ENCODE data around the gene SZT2. TPM values are rescaled to one million over a fixed set of nuclear protein-coding genes. Genes with fewer than 3 reads are reported as not detected.
A peak's percentile ranks its signal among the peaks of the same experiment; 100 is the strongest.
"Not testable (repeated sequence)": the region's sequence is repeated elsewhere in the genome, so short reads cannot be mapped to it uniquely, and the experiment has no call there.

Gene SZT2
- total RNA-seq, 1 donor from 2014 or later: 43.2 TPM

DNA sequence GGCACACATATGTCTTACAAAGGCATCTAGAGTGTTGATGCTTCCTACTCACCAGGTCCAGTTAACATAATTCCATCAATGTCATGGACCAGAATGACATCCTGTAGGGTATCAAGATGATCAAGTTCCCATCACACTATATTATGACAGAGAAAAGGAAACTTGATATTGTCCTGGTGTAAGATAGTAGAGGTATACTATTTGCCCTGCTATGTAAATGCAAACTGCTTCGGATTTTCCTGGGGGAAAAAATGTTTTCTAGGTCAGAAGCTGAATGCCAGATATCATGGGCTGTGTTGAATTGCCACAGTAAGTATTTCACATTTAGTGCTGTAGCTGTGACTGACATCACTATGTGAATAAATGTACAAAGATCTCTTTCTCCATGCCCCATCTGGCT lies 80.2 kb downstream of the SZT2 start:
- Mint-ChIP-seq H3K9me3 (ENCODE audit: unreplicated experiment) (no peaks in the 10 kb centered on the region), H3K4me3 (ENCODE audit: unreplicated experiment) (no peak overlapping the region), H3K27me3 (ENCODE audit: unreplicated experiment) (no peaks in the 10 kb centered on the region)

DNA sequence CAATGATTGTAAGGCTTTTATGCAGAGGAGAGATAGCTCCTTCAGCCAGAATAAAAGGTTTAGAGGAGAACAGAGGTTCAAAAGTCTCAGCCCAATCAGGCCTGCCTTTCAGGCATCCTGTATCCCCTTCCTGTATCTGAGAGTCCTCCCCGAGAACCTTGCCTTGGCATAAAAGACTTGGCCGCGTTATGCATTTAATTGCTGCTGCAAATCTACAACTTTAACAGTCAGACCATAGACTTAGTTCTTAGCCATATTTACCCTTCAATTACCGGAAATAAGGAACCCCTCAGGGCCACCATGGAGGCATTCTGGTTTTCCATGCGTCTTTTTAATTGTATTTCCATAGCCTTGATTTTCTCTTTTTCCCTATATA lies 82.4 kb downstream of the SZT2 start:
- H3K27ac Mint-ChIP-seq (ENCODE audit: unreplicated experiment): no peak overlapping the region
- no peaks in the 10 kb centered on the region for H3K9me3 Mint-ChIP-seq (ENCODE audit: unreplicated experiment)
- TF ChIP-seq, protein P1, sequence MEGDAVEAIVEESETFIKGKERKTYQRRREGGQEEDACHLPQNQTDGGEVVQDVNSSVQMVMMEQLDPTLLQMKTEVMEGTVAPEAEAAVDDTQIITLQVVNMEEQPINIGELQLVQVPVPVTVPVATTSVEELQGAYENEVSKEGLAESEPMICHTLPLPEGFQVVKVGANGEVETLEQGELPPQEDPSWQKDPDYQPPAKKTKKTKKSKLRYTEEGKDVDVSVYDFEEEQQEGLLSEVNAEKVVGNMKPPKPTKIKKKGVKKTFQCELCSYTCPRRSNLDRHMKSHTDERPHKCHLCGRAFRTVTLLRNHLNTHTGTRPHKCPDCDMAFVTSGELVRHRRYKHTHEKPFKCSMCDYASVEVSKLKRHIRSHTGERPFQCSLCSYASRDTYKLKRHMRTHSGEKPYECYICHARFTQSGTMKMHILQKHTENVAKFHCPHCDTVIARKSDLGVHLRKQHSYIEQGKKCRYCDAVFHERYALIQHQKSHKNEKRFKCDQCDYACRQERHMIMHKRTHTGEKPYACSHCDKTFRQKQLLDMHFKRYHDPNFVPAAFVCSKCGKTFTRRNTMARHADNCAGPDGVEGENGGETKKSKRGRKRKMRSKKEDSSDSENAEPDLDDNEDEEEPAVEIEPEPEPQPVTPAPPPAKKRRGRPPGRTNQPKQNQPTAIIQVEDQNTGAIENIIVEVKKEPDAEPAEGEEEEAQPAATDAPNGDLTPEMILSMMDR (IDR thresholded peaks at IDR 0.05; ENCODE audit: unreplicated experiment): no peak
- H3K4me3 Mint-ChIP-seq (ENCODE audit: unreplicated experiment): no peak overlapping the region
- H3K36me3 Mint-ChIP-seq (ENCODE audit: low read depth, unreplicated experiment): no peaks in the 10 kb centered on the region
- no peak for DNase-seq (ENCODE audit: low spot score)
- H3K27me3 Mint-ChIP-seq (ENCODE audit: unreplicated experiment): no peaks in the 10 kb centered on the region
- H3K4me1 Mint-ChIP-seq (ENCODE audit: unreplicated experiment): peaks cover 2% of the 10 kb centered on the region

More for the DNA sequence above, 80.2 kb downstream of the SZT2 start:
- Mint-ChIP-seq H3K27ac (ENCODE audit: unreplicated experiment) (no peak overlapping the region), H3K4me1 (ENCODE audit: unreplicated experiment) (peaks cover 7% of the 10 kb centered on the region), H3K36me3 (ENCODE audit: low read depth, unreplicated experiment) (no peaks in the 10 kb centered on the region)
- no peak for DNase-seq (ENCODE audit: low spot score)
- TF ChIP-seq, protein P1 (IDR thresholded peaks at IDR 0.05; ENCODE audit: unreplicated experiment): no peak

DNA sequence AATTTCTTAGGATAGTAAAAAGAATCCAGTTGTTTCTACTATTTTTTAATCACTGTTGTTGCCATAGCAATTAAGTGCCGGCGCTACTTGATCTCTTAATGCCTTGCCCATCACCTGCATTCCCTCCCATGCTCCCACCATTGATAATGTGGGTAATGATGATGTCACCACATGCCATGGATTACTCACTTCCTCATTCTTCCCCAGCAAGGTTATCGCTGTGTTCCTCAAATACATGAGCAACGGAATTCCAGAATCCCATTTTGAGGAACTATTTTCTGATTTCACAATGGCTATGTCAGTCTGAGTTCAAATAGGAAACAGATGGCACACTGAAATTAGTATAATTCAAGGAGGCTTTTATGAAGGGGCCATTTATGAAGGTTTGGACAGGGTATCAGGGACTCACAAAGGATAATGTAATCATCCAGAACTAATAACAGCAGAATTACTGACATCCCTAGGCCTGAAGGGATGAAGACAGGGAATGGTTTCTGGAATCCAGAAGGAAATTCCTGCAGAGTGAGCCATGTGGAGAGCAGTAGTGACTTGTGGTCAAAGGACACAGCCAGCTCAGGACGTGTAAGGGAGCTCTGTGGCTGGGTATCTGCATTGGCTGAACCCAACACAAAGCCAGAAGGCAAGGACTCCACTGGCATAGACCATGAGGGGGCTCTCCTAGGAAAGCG lies 82.9 kb downstream of the SZT2 start:
- H3K9me3 Mint-ChIP-seq (ENCODE audit: unreplicated experiment); H3K4me3 Mint-ChIP-seq (ENCODE audit: unreplicated experiment); H3K36me3 Mint-ChIP-seq (ENCODE audit: low read depth, unreplicated experiment); H3K4me1 Mint-ChIP-seq (ENCODE audit: unreplicated experiment); DNase-seq (ENCODE audit: low spot score); H3K27me3 Mint-ChIP-seq (ENCODE audit: unreplicated experiment): not testable (repeated sequence)
- peak overlapping the region; percentile 69 for H3K27ac Mint-ChIP-seq (ENCODE audit: unreplicated experiment)

DNA sequence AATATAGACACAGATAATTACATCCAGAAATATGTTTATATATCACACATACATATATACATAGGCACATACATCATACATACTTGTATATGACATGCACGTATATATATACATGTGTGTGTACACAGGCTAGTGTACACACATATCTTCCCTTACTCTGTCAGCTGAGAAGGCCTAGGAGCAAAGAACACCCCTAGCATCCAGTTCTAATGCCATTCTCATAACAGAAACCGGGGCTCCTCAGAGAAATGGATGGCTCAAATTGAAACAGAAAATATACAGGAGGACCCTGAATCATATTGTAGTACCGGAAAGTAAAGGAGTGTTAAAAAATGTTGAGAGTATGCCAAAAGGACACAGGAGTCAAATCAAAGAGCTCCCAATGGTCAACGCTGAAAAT lies 83.8 kb downstream of the SZT2 start:
- Mint-ChIP-seq H3K4me3 (ENCODE audit: unreplicated experiment) (no peak overlapping the region), H3K4me1 (ENCODE audit: unreplicated experiment) (peaks cover 2% of the 10 kb centered on the region), H3K9me3 (ENCODE audit: unreplicated experiment) (no peaks in the 10 kb centered on the region), H3K27me3 (ENCODE audit: unreplicated experiment) (no peaks in the 10 kb centered on the region), H3K36me3 (ENCODE audit: low read depth, unreplicated experiment) (no peaks in the 10 kb centered on the region), H3K27ac (ENCODE audit: unreplicated experiment) (no peak overlapping the region)
- no peak for DNase-seq (ENCODE audit: low spot score)
- TF ChIP-seq, protein P1 (IDR thresholded peaks at IDR 0.05; ENCODE audit: unreplicated experiment): no peak

DNA sequence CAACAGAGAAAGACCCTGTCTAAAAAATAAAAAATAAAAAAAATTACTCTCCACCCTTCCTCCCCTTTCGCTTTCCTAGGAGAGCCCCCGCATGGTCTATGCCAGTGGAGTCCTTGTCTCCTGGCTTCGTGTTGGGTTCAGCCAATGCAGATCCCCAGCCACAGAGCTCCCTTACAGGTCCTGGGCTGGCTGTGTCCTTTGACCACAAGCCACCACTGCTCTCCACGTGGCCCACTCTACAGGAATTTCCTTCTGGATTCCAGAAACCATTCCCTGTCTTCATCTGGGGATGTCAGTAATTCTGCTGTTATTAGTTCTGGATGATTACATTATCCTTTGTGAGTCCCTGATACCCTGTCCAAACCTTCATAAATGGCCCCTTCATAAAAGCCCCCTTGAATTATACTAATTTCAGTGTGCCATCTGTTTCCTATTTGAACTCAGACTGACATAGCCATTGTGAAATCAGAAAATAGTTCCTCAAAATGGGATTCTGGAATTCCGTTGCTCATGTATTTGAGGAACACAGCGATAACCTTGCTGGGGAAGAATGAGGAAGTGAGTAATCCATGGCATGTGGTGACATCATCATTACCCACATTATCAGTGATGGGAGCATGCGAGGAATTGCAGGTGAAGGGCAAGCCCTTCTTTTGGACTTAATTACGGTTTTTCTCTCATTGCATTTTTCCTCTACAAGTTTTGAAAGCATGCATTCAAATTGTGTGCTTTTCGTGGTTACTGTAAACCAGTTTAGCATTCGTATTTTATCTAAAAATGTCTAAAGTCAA lies 86.1 kb downstream of the SZT2 start:
- not testable (repeated sequence) for H3K4me1 Mint-ChIP-seq (ENCODE audit: unreplicated experiment); H3K4me3 Mint-ChIP-seq (ENCODE audit: unreplicated experiment); H3K36me3 Mint-ChIP-seq (ENCODE audit: low read depth, unreplicated experiment); H3K9me3 Mint-ChIP-seq (ENCODE audit: unreplicated experiment); DNase-seq (ENCODE audit: low spot score); H3K27ac Mint-ChIP-seq (ENCODE audit: unreplicated experiment); H3K27me3 Mint-ChIP-seq (ENCODE audit: unreplicated experiment)

DNA sequence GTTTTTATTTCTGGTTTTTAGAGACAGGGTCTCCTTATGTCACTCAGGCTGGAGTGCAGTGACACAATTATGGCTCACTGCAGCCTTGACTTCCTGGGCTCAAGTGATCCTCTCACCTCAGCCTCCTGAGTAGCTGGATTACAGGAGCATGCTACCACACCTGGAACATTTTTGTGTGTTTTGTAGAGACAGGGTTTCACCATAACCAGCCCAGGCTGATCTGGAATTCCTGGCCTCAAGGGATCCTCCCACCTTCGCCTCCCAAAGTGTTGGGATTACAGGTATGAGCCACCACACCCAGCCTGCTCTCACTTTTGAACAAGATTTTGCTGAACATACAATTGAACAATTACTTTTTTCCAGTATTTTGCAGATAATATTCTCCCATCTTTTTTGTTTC lies 88.0 kb downstream of the SZT2 start:
- no peak for DNase-seq (ENCODE audit: low spot score)
- TF ChIP-seq, protein P1 (IDR thresholded peaks at IDR 0.05; ENCODE audit: unreplicated experiment): no peak
- no peaks in the 10 kb centered on the region for H3K4me1 Mint-ChIP-seq (ENCODE audit: unreplicated experiment)
- no peaks in the 10 kb centered on the region for H3K9me3 Mint-ChIP-seq (ENCODE audit: unreplicated experiment)
- H3K4me3 Mint-ChIP-seq (ENCODE audit: unreplicated experiment): no peak overlapping the region
- H3K27me3 Mint-ChIP-seq (ENCODE audit: unreplicated experiment): no peaks in the 10 kb centered on the region
- H3K36me3 Mint-ChIP-seq (ENCODE audit: low read depth, unreplicated experiment): no peaks in the 10 kb centered on the region
- no peak overlapping the region for H3K27ac Mint-ChIP-seq (ENCODE audit: unreplicated experiment)

Data from endothelial cell (in vitro differentiated cells).